Measurements from ENCODE around the gene PTPRG. TPM values are rescaled to one million over a fixed set of nuclear protein-coding genes. Genes with fewer than 3 reads are reported as not detected.

Gene PTPRG
- total RNA-seq, 2 experiments from 2014 or later = 0.13 to 0.70 TPM

GRCh38 chr3:61667814-61668213, 106.4 kb downstream of the PTPRG start:
- POLR2A ChIA-PET = no interaction called here
- H3K27ac ChIP-seq (ENCODE audit: low read depth, low read length, poor library complexity, severe bottlenecking) = no peak overlapping the region
- H3K4me1 ChIP-seq (ENCODE audit: insufficient read depth, low read length, poor library complexity, severe bottlenecking) = peaks cover 9% of the 10 kb centered on the region
- no peaks in the 10 kb centered on the region for H4K20me1 ChIP-seq (ENCODE audit: insufficient read depth, low read length)
- no TSS peak for BruUV-seq (replicated peaks)
- CTCF ChIA-PET (ENCODE audit: unreplicated experiment) = no interaction called here
- no peak overlapping the region for H2AFZ ChIP-seq (ENCODE audit: low read length)
- H3K79me2 ChIP-seq (ENCODE audit: insufficient read depth, low read depth, low read length) = no peaks in the 10 kb centered on the region
- intact Hi-C loops (cut with micrococcal nuclease; ENCODE audit: unreplicated experiment) = no loop called here
- no peak overlapping the region for H3K4me2 ChIP-seq (ENCODE audit: low read length)
- no peak overlapping the region for H3K4me3 ChIP-seq (ENCODE audit: low read depth, low read length, poor library complexity, severe bottlenecking)
- DNase-seq (ENCODE audit: low spot score) = no peak
- no peaks in the 10 kb centered on the region for H3K9me3 ChIP-seq (ENCODE audit: low read length)
- TF ChIP-seq, protein P1, sequence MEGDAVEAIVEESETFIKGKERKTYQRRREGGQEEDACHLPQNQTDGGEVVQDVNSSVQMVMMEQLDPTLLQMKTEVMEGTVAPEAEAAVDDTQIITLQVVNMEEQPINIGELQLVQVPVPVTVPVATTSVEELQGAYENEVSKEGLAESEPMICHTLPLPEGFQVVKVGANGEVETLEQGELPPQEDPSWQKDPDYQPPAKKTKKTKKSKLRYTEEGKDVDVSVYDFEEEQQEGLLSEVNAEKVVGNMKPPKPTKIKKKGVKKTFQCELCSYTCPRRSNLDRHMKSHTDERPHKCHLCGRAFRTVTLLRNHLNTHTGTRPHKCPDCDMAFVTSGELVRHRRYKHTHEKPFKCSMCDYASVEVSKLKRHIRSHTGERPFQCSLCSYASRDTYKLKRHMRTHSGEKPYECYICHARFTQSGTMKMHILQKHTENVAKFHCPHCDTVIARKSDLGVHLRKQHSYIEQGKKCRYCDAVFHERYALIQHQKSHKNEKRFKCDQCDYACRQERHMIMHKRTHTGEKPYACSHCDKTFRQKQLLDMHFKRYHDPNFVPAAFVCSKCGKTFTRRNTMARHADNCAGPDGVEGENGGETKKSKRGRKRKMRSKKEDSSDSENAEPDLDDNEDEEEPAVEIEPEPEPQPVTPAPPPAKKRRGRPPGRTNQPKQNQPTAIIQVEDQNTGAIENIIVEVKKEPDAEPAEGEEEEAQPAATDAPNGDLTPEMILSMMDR (conservative IDR thresholded peaks at IDR 0.05; ENCODE audit: low read length) = no peak
- TF ChIP-seq EZH2phosphoT487 (IDR thresholded peaks at IDR 0.05; ENCODE audit: borderline replicate concordance, low read depth, low read length) = no peak
- H3K36me3 ChIP-seq (ENCODE audit: insufficient read depth, low read length) = no peaks in the 10 kb centered on the region
- no peaks in the 10 kb centered on the region for H3K9me2 ChIP-seq (ENCODE audit: insufficient read depth, low read length)

DNA sequence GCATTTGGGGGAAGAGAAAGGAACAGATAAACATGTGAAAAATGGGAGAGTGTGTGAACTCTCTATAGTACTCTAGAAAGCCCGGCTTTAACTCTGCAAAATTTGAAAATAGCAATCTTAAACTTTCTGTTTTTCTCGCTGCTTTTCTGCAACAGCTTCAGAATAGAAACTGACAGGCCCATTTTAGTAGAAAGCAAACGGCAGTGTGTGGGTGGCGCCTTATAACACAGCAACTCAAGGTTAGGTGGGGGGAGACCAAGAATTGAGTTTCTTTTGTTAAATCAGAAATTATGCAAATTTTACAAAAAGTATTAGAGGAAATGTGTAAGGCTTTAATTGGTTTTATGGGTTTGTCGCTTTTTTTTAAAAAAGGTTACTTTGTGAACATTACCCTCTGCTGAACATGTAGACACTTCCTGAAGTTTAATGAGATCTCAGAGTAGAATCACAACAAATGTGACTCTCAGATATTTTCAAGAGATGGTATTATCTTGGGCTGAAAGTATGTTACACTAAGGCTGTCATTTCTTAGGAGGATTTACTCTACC, 107.0 kb downstream of the PTPRG start:
- no peak overlapping the region for H3K4me2 ChIP-seq (ENCODE audit: low read length)
- ChIA-PET CTCF (ENCODE audit: unreplicated experiment) (no interaction called here), POLR2A (interaction anchor here (0.8 kb wide), 1 partner anchor 10 kb away, joined by 4 read pairs; no protein-coding TSS in a partner anchor)
- H3K79me2 ChIP-seq (ENCODE audit: insufficient read depth, low read depth, low read length) = no peaks in the 10 kb centered on the region
- H3K4me3 ChIP-seq (ENCODE audit: low read depth, low read length, poor library complexity, severe bottlenecking) = no peak overlapping the region
- no peaks in the 10 kb centered on the region for H3K9me3 ChIP-seq (ENCODE audit: low read length)
- no peak for DNase-seq (ENCODE audit: low spot score)
- no peaks in the 10 kb centered on the region for H4K20me1 ChIP-seq (ENCODE audit: insufficient read depth, low read length)
- peaks cover 9% of the 10 kb centered on the region for H3K4me1 ChIP-seq (ENCODE audit: insufficient read depth, low read length, poor library complexity, severe bottlenecking)
- no TSS peak for BruUV-seq (replicated peaks)
- H3K36me3 ChIP-seq (ENCODE audit: insufficient read depth, low read length) = no peaks in the 10 kb centered on the region
- TF ChIP-seq, protein P1 (conservative IDR thresholded peaks at IDR 0.05; ENCODE audit: low read length) = no peak
- TF ChIP-seq EZH2phosphoT487 (IDR thresholded peaks at IDR 0.05; ENCODE audit: borderline replicate concordance, low read depth, low read length) = no peak
- no peaks in the 10 kb centered on the region for H3K9me2 ChIP-seq (ENCODE audit: insufficient read depth, low read length)
- H2AFZ ChIP-seq (ENCODE audit: low read length) = no peak overlapping the region
- intact Hi-C loops (cut with micrococcal nuclease; ENCODE audit: unreplicated experiment) = no loop called here
- no peak overlapping the region for H3K27ac ChIP-seq (ENCODE audit: low read depth, low read length, poor library complexity, severe bottlenecking)

GRCh38 chr3:61669203-61669602, 107.8 kb downstream of the PTPRG start:
- H3K4me2 ChIP-seq (ENCODE audit: low read length) = no peak overlapping the region
- no peak overlapping the region for H3K4me3 ChIP-seq (ENCODE audit: low read depth, low read length, poor library complexity, severe bottlenecking)
- no peaks in the 10 kb centered on the region for H3K79me2 ChIP-seq (ENCODE audit: insufficient read depth, low read depth, low read length)
- no peak overlapping the region for H2AFZ ChIP-seq (ENCODE audit: low read length)
- intact Hi-C loops (cut with micrococcal nuclease; ENCODE audit: unreplicated experiment) = no loop called here
- H3K9me2 ChIP-seq (ENCODE audit: insufficient read depth, low read length) = no peaks in the 10 kb centered on the region
- H3K9me3 ChIP-seq (ENCODE audit: low read length) = no peaks in the 10 kb centered on the region
- POLR2A ChIA-PET = no interaction called here
- H3K27ac ChIP-seq (ENCODE audit: low read depth, low read length, poor library complexity, severe bottlenecking) = no peak overlapping the region
- H3K36me3 ChIP-seq (ENCODE audit: insufficient read depth, low read length) = no peaks in the 10 kb centered on the region
- no peak for DNase-seq (ENCODE audit: low spot score)
- peaks cover 9% of the 10 kb centered on the region for H3K4me1 ChIP-seq (ENCODE audit: insufficient read depth, low read length, poor library complexity, severe bottlenecking)
- no TSS peak for BruUV-seq (replicated peaks)
- TF ChIP-seq, protein P1 (conservative IDR thresholded peaks at IDR 0.05; ENCODE audit: low read length) = no peak
- no peak for TF ChIP-seq EZH2phosphoT487 (IDR thresholded peaks at IDR 0.05; ENCODE audit: borderline replicate concordance, low read depth, low read length)
- no peaks in the 10 kb centered on the region for H4K20me1 ChIP-seq (ENCODE audit: insufficient read depth, low read length)
- CTCF ChIA-PET (ENCODE audit: unreplicated experiment) = no interaction called here
